T-helper 2 cell treated with Interferon-gamma antibody and Interleukin-4, amounts not matched to agents 100 ng/mL and 5 ng/mL, for 36 hours (primary cell): Measurements from ENCODE around the gene YKT6. TPM values are rescaled to one million over a fixed set of nuclear protein-coding genes. Genes with fewer than 3 reads are reported as not detected.

Experiments used
- intact Hi-C: fragments of 100-400 bp; cut with micrococcal nuclease; formaldehyde crosslinking; loops from one replicate; pipeline ENCODE4 v1.15.1; 2023
- total RNA-seq: library from RNA; stranded (reverse); gene quantifications from 2 replicates; pipeline ENCODE4 v1.2.3, GENCODE V29; 2022

Gene YKT6
- total RNA-seq, 1 donor from 2014 or later: 70.9 TPM

GRCh38 chr7:44193011-44193802 is 7.6 kb upstream of the YKT6 start:
- intact Hi-C loops: no loop called here

DNA sequence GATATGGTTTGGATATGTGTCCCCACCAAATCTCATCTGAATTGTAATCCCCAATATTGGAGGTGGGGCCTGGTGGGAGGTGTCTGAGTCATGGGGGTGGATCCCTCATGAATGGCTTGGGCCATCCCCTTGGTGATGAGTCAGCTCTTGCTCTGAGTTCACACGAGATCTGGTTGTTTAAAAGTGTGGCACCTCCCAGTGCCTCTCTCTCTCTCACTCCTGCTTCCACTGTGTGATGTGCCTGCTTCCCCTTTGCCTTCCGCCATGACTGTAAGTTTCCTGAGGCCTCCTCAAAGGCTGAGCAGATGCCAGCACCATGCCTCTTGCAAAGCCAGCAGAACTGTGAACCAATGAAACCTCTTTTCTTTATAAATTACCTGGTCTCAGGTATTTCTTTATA is 6.7 kb upstream of the YKT6 start:
- intact Hi-C loops: no loop called here

DNA sequence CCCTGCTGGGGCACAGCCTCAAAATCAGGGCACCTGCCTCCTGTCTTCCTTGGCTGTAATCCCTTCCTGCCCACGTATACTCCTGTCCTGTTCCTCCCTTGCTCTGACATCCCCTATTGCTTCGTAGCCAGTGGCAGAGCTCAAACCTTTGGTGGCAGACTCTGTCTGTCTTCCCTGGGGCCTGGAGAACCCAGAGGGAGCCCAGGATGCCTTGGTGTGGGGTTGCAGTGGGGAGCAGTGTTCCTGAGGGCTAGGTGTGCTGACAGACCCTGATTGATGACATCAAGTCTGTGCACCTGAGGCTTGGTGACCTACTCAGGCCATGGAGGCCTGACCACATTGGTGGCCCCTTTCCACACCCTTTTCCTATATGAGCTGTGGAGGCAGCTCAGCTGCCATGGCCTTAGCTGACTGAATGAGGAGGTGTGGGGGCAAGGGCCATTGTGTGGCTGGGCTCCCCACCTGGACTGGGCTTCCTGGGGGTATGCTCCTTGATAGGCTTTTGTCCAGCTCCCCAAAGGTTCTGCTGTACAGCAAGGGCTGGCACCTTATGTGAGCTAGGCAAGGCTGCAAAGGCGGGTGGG is 6.1 kb upstream of the YKT6 start:
- intact Hi-C loops: no loop called here

DNA sequence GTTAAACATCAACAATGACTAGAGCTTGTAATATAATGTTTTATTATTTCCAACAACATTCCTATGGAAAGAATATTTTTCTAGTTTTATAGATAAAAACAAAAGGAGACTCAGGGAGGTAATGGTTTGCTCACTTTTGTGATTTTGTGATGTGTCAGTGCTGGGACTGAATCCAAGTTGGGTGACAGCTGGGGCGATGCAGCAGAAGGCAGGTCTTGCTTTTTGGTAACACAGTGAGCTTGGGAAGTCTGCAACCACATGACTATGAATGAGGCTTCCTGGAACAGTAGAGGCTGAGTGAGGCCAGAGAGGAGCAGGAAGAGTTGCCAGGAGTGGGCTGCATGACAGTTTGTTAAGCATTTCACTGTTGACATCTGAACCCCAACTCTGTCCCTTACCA is 4.9 kb upstream of the YKT6 start:
- intact Hi-C loops: loop anchor here (1.0 kb wide), 1 partner anchor 124 kb away; no protein-coding TSS in a partner anchor

GRCh38 chr7:44196450-44196872 is 4.3 kb upstream of the YKT6 start:
- intact Hi-C loops: loop anchor here (1.0 kb wide), 1 partner anchor 124 kb away; no protein-coding TSS in a partner anchor

- intact Hi-C loops: no loop called here
Measured at GRCh38 chr7:44197474-44197873, 3.3 kb upstream of the YKT6 start.

DNA sequence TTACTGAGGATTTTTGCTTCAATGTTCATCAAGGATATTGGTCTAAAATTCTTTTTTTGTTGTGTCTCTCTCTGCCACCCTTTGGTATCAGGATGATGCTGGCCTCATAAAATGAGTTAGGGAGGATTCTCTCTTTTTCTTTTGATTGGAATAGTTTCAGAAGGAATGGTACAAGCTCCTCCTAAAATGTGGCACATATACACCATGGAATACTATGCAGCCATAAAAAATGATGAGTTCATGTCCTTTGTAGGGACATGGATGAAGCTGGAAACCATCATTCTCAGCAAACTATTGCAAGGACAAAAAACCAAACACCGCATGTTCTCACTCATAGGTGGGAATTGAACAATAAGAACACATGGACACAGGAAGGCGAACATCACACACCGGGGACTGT is 615 bp upstream of the YKT6 start:
- intact Hi-C loops: loop anchor here (1.0 to 5.0 kb wide), 3 partner anchors 77 to 292 kb away; partner anchors contain the start of genes NUDCD3 and POLD2

GRCh38 chr7:44201813-44202212 is 1.0 kb downstream of the YKT6 start:
- intact Hi-C loops: loop anchor here (1.0 to 5.0 kb wide), 4 partner anchors 79 to 594 kb away; partner anchors contain the start of genes NUDCD3, POLD2, POLM and PPIA

- intact Hi-C loops: no loop called here
Measured at GRCh38 chr7:44206008-44206407, 5.2 kb downstream of the YKT6 start.

GRCh38 chr7:44208085-44208484 is 7.3 kb downstream of the YKT6 start:
- intact Hi-C loops: no loop called here

GRCh38 chr7:44210107-44210506 is 9.3 kb downstream of the YKT6 start:
- intact Hi-C loops: no loop called here

GRCh38 chr7:44211126-44211675 is 10.4 kb downstream of the YKT6 start:
- intact Hi-C loops: no loop called here

DNA sequence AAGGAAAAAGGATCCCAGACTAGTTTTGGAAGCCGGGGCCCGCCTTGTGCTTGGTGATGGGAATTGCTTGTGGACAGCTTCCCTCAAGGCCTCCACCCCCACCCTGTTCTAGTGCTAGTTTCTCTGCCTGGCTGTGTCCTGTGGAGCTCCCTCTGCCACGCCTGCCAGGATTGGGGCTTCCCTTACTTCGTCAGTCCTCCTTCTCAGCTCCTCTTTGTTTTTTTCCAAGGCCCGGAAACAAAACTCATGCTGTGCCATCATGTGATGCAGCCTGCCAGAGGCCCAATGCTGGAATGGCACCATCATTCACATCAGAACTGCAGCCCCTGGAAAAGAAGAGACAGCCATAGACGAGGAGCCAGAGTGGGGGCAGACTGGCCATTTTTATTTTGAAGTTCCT is 11.2 kb downstream of the YKT6 start:
- intact Hi-C loops: no loop called here

DNA sequence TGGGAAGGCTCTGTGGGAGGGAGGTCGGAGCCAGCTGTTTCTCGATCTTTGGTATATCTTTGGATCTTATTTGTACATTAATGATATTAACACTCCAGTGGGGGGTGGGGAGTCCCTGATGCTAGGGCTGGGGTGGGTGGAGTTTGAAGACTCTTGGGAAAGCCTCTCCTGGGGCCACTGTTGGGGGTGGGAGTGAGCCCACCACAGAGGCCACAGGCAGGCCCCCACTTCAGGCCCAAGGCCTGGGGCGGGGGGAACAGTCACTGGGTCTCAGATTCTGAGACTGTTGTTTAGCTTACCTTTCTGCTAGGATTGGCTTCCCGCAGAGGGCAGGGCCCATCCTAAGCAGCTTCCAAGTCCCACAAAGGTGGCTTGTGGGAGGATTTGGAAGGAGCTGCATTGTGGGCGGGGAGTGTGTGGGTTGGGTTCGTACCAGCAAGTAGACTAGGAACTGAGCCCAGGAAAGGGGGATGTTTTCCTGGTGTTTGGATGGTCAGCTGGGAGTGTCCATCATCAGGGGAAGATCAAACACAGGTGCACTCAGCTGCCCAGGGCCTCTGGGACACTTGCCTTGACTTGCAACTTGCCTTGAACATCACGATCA is 11.9 kb downstream of the YKT6 start:
- intact Hi-C loops: no loop called here

GRCh38 chr7:44213206-44213876 is 12.6 kb downstream of the YKT6 start:
- intact Hi-C loops: no loop called here

- intact Hi-C loops: no loop called here
Measured at GRCh38 chr7:44213877-44214388, 13.2 kb downstream of the YKT6 start.

- intact Hi-C loops: no loop called here
Measured at GRCh38 chr7:44215531-44215930, 14.8 kb downstream of the YKT6 start.

GRCh38 chr7:44216019-44216418 is 15.2 kb downstream of the YKT6 start:
- intact Hi-C loops: no loop called here

DNA sequence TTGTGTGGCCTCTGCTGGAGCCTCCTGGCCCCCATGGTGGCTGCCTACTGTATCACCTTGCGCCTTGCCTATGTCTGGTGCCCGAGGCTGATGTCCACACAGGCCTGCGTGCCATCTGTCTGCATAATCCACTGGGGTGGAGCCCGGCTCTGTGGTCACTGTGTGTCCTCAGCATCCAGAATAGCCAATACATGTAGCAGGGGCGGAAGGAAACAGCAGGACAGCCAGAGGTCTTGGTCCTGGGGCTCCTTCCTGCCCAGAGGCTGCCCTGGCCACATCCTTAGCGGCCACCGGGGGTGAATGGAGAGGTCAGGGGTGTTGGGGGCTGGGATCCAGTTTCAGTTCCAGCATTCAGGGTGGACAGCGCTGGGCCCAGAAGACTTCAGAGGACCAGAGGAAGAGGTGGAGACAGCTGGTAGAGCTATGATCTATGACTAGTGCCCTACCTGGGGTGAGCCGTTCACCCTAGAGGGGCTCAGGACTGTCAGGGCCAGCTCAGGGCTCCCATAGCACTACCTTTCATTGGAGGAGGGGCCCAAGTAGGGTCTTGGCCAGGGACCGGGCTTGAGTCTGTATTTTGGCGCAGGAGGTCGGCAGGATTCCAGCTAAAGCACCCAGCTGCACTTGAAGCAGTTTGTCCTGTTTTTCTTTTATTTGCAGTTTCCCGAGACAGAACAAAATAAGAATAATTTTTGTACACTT is 15.9 kb downstream of the YKT6 start:
- intact Hi-C loops: no loop called here

DNA sequence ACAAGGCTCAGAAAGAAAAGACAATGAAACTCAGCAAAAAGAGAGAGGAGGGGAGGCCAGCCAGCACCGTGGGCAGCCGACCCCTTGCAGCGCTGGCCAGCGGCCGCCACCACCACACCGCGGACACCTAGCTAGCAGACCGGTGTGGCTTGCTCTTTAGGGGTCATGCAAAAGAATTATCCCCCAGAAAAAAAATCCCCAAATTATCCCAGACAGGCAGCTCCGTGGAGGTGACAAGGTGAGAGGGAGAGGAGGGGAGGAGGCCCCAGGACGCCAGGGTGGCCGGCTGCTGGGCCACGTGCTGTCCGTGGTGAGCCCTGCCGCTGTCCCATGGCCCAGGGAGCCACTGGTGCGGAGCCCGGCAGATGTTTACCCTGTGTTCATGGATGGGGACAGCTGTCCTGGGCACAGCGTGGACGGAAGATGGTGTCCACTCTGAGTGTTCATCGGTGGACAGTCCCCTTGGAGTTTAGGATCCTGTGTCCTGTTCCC is 16.5 kb downstream of the YKT6 start:
- intact Hi-C loops: no loop called here
